K562 (cell line): ENCODE results near the gene CNIH4. TPM values are rescaled to one million over a fixed set of nuclear protein-coding genes. Genes with fewer than 3 reads are reported as not detected.

Experiments
- ADNP ChIP-seq: fragments of 200-800 bp; sonication (Bioruptor generic); IDR thresholded peaks from 2 replicates; pipeline ENCODE4 v1.6.1; 2016; ENCODE audit warnings: missing genetic modification characterization, missing compliant biosample characterization
- ARNT ChIP-seq, 2 experiments: fragments of 450-650 bp; IDR thresholded peaks; 2 replicates each; pipeline ENCODE4 v1.6.1; 2016; ENCODE audit warnings: mild to moderate bottlenecking in 1 of 2
- CCNT2 ChIP-seq: IDR thresholded peaks from 2 replicates; pipeline ENCODE4 v1.6.1; 2011; ENCODE audit warnings: borderline replicate concordance, low read depth, mild to moderate bottlenecking, moderate library complexity, mixed read lengths, low read length; ENCODE audit not compliant: insufficient read length; ENCODE audit errors: extremely low read depth
- FOXM1 ChIP-seq, 2 experiments: fragments of 450-650 bp in 1 of 2; sonication (generic) in 1 of 2; formaldehyde crosslinking in 1 of 2; IDR thresholded peaks; 2 replicates each; pipeline versions ENCODE4 v1.6.1 to v1.9.0; 2017 to 2022; ENCODE audit warnings: low read depth in 2 of 2, mild to moderate bottlenecking in 2 of 2, missing genetic modification reagents in 1 of 2, moderate library complexity in 1 of 2
- KDM5B ChIP-seq: fragments of 200-600 bp; sonication (generic); IDR thresholded peaks from 2 replicates; pipeline ENCODE4 v1.6.1; 2012; ENCODE audit warnings: low read depth, mild to moderate bottlenecking, moderate library complexity, low read length, control low read depth, inconsistent platforms; ENCODE audit not compliant: insufficient replicate concordance
- MAFF ChIP-seq: IDR thresholded peaks from 2 replicates; pipeline ENCODE4 v1.6.1; 2012; ENCODE audit warnings: low read length, improper control_type of control experiment
- NFE2 ChIP-seq: IDR thresholded peaks from 2 replicates; pipeline ENCODE4 v1.6.1; 2014; ENCODE audit warnings: antibody characterized with exemption, low read depth
- NFIX ChIP-seq: fragments of 250-450 bp; sonication (Bioruptor Pico); IDR thresholded peaks from 2 replicates; pipeline ENCODE4 v1.4.0; 2020; ENCODE audit warnings: low read depth, mild to moderate bottlenecking, moderate library complexity
- RBM17 ChIP-seq: fragments of 200-400 bp; formaldehyde crosslinking; IDR thresholded peaks from 2 replicates; pipeline ENCODE4 v1.6.1; 2017; ENCODE audit warnings: low read depth, mild to moderate bottlenecking, low read length, borderline replicate concordance
- SMARCE1 ChIP-seq: fragments of 450-650 bp; IDR thresholded peaks from 2 replicates; pipeline ENCODE4 v1.7.1; 2016; ENCODE audit warnings: mild to moderate bottlenecking
- ZNF175 ChIP-seq: fragments of 200-800 bp; sonication (Bioruptor generic); IDR thresholded peaks from 2 replicates; pipeline ENCODE4 v1.6.1; 2016; ENCODE audit warnings: low read depth, mild to moderate bottlenecking, missing genetic modification characterization, missing compliant biosample characterization
- polyA plus RNA-seq, 8 experiments: library from polyadenylated mRNA; depleted of rRNA in 4 of 8; stranded (reverse) in 5 of 8; unstranded in 3 of 8; fragments of >200 nt; fragmentation: Nextera tagmentation in 2 of 8; fragmentation: Illumina TruSeq in 1 of 8; extraction: Ambion mirVana in 2 of 8; extraction: Trizol in 1 of 8; gene quantifications; 2 replicates each; pipeline versions ENCODE4 v1.2.1 to v1.2.3, GENCODE V29; 2011 to 2014; ENCODE audit warnings: inconsistent platforms in 1 of 8, missing spikeins in 1 of 8
- total RNA-seq, 7 experiments: library from RNA; depleted of rRNA in 6 of 7; stranded (reverse); fragments of >200 nt in 6 of 7; fragmentation: Illumina TruSeq in 2 of 7; extraction: Trizol in 2 of 7; gene quantifications; 2 replicates each; pipeline versions ENCODE4 v1.2.1 to v1.2.3, GENCODE V29; 2011 to 2021; ENCODE audit warnings: low replicate concordance in 1 of 7
- TF ChIP-seq, protein P1 (sequence below): fragments of 450-650 bp; IDR thresholded peaks from 2 replicates; pipeline ENCODE4 v1.6.1; 2016; ENCODE audit warnings: mild to moderate bottlenecking
- TF ChIP-seq, protein P2 (sequence below), 2 experiments: fragments of 450-650 bp in 1 of 2; IDR thresholded peaks; 2 replicates each; pipeline ENCODE4 v1.6.1; 2011 to 2017; ENCODE audit warnings: low read depth in 2 of 2, antibody characterized with exemption in 1 of 2, borderline replicate concordance in 1 of 2, low read length in 1 of 2, mild to moderate bottlenecking in 1 of 2, mixed read lengths in 1 of 2; ENCODE audit not compliant: control insufficient read depth in 1 of 2
- TF ChIP-seq, protein P3 (sequence below): fragments of 200-800 bp; sonication (Bioruptor generic); IDR thresholded peaks from 2 replicates; pipeline ENCODE4 v1.6.1; 2016; ENCODE audit warnings: missing genetic modification characterization, missing compliant biosample characterization

Gene CNIH4
- total and polyA plus RNA-seq, 9 of the 15 experiments (the other 6 are each of a cell fraction or from before 2014, with no cell fraction given) = 41.3 to 266 (median 61.1) TPM

DNA sequence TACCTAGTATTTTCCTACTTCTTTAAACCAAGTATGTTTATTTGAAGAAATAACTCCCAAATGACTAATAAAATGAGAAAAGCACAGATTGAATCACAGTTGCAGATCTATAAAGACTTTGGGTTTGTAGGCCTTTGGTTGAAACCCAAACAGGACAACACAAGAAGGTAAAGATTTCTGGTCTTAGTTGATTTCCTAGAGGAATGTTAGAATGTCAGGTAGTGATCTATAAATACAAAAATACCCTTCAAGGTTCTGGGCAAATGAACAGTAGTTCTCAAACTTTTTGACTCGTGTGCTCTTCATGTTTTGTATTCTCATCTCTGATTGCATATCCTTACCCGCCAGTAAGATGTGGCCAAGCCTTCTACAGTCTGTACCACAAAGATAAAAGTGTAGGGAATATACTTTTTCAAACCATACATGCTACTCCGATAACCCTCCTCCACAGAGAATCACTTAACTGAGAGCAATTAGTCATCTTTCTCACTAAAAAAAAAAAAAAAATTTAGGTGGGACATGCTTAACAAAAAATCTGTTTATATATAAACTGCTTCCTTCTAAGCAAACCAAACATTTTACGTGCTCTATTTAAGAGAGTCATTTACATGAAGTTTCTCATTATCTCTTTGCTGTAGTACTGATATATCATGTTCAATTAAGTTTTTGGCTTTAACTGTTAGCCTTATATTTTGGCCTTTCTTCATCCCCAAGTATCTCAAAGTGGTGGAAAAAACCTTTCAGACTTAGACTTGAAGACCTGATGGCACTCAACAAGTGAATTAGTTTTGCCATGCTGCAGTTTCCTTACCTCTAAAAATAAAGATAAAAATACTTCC is 36.0 kb downstream of the CNIH4 start (continued):
- TF ChIP-seq SMARCE1 = peak; percentile 89
- TF ChIP-seq, protein P1, sequence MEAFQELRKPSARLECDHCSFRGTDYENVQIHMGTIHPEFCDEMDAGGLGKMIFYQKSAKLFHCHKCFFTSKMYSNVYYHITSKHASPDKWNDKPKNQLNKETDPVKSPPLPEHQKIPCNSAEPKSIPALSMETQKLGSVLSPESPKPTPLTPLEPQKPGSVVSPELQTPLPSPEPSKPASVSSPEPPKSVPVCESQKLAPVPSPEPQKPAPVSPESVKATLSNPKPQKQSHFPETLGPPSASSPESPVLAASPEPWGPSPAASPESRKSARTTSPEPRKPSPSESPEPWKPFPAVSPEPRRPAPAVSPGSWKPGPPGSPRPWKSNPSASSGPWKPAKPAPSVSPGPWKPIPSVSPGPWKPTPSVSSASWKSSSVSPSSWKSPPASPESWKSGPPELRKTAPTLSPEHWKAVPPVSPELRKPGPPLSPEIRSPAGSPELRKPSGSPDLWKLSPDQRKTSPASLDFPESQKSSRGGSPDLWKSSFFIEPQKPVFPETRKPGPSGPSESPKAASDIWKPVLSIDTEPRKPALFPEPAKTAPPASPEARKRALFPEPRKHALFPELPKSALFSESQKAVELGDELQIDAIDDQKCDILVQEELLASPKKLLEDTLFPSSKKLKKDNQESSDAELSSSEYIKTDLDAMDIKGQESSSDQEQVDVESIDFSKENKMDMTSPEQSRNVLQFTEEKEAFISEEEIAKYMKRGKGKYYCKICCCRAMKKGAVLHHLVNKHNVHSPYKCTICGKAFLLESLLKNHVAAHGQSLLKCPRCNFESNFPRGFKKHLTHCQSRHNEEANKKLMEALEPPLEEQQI = peak; percentile 83; the same call in 1 of the 2 replicates
- TF ChIP-seq RBM17 = no peak
- TF ChIP-seq, protein P2, sequence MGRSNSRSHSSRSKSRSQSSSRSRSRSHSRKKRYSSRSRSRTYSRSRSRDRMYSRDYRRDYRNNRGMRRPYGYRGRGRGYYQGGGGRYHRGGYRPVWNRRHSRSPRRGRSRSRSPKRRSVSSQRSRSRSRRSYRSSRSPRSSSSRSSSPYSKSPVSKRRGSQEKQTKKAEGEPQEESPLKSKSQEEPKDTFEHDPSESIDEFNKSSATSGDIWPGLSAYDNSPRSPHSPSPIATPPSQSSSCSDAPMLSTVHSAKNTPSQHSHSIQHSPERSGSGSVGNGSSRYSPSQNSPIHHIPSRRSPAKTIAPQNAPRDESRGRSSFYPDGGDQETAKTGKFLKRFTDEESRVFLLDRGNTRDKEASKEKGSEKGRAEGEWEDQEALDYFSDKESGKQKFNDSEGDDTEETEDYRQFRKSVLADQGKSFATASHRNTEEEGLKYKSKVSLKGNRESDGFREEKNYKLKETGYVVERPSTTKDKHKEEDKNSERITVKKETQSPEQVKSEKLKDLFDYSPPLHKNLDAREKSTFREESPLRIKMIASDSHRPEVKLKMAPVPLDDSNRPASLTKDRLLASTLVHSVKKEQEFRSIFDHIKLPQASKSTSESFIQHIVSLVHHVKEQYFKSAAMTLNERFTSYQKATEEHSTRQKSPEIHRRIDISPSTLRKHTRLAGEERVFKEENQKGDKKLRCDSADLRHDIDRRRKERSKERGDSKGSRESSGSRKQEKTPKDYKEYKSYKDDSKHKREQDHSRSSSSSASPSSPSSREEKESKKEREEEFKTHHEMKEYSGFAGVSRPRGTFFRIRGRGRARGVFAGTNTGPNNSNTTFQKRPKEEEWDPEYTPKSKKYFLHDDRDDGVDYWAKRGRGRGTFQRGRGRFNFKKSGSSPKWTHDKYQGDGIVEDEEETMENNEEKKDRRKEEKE (IDR thresholded peaks at IDR 0.05; ENCODE audit: borderline replicate concordance in 1 of 2, control insufficient read depth in 1 of 2, low read depth in 2 of 2, low read length in 1 of 2) = peak in 1 of 2 experiments; percentile 86; a peak in 2 of 4 replicates
- peak; percentile 89 for TF ChIP-seq FOXM1 (IDR thresholded peaks at IDR 0.05; ENCODE audit: low read depth)
- no peak for TF ChIP-seq FOXM1 (CRISPR knock-in tag; IDR thresholded peaks at IDR 0.05; ENCODE audit: low read depth)
- no peak; the same call in 1 of the 2 replicates for TF ChIP-seq MAFF
- peak; percentile 25; the same call in 1 of the 2 replicates for TF ChIP-seq NFE2
- TF ChIP-seq NFIX = no peak
- peak; percentile 65 to 88; a peak in 3 of 4 replicates for TF ChIP-seq ARNT (IDR thresholded peaks at IDR 0.05)
- 0 out of 2 replicates have a peak, but pooled peaks have one; percentile 38 for TF ChIP-seq ADNP (tag)
- TF ChIP-seq CCNT2 = peak; percentile 78
- TF ChIP-seq, protein P3, sequence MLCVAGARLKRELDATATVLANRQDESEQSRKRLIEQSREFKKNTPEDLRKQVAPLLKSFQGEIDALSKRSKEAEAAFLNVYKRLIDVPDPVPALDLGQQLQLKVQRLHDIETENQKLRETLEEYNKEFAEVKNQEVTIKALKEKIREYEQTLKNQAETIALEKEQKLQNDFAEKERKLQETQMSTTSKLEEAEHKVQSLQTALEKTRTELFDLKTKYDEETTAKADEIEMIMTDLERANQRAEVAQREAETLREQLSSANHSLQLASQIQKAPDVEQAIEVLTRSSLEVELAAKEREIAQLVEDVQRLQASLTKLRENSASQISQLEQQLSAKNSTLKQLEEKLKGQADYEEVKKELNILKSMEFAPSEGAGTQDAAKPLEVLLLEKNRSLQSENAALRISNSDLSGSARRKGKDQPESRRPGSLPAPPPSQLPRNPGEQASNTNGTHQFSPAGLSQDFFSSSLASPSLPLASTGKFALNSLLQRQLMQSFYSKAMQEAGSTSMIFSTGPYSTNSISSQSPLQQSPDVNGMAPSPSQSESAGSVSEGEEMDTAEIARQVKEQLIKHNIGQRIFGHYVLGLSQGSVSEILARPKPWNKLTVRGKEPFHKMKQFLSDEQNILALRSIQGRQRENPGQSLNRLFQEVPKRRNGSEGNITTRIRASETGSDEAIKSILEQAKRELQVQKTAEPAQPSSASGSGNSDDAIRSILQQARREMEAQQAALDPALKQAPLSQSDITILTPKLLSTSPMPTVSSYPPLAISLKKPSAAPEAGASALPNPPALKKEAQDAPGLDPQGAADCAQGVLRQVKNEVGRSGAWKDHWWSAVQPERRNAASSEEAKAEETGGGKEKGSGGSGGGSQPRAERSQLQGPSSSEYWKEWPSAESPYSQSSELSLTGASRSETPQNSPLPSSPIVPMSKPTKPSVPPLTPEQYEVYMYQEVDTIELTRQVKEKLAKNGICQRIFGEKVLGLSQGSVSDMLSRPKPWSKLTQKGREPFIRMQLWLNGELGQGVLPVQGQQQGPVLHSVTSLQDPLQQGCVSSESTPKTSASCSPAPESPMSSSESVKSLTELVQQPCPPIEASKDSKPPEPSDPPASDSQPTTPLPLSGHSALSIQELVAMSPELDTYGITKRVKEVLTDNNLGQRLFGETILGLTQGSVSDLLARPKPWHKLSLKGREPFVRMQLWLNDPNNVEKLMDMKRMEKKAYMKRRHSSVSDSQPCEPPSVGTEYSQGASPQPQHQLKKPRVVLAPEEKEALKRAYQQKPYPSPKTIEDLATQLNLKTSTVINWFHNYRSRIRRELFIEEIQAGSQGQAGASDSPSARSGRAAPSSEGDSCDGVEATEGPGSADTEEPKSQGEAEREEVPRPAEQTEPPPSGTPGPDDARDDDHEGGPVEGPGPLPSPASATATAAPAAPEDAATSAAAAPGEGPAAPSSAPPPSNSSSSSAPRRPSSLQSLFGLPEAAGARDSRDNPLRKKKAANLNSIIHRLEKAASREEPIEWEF (CRISPR knock-in tag) = no peak
- no peak for TF ChIP-seq KDM5B
- TF ChIP-seq ZNF175 (CRISPR knock-in tag) = peak; percentile 77
